NCI-H128 (cell line): Measurements from ENCODE around the gene TNK2.
"Not testable (repeated sequence)": the region's sequence is repeated elsewhere in the genome, so short reads cannot be mapped to it uniquely, and the experiment has no call there.

Experiments used
- DNase-seq: peaks from one replicate; lab custom pipeline; 2025; ENCODE audit not compliant: unreplicated experiment; lab: John Stamatoyannopoulos, UW

Gene TNK2

GRCh38 chr3:195907934-195908693, at the start of gene TNK2:
Gene TNK2 (minus strand): TSS chr3:195908551. CDS start chr3:195888588, 19,963 bp downstream.
- DNase-seq: no peak

DNA sequence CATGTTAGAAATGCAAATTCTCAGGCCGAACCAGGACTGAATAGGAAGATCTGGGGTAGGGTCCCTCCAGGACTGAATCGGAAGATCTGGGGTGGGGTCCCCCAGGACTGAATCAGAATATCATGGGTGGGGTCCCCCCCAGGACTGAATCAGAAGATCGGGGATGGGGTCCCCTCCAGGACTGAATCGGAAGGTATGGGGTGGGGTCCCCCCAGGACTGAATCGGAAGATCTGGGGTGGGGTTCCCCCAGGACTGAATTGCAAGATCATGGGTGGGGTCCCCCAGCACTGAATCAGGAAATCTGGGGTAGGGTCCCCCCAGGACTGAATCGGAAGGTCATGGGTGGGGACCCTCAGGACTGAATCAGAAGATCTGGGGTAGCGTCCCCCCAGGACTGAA, 48.2 kb upstream of the TNK2 start:
- DNase-seq: no peak

DNA sequence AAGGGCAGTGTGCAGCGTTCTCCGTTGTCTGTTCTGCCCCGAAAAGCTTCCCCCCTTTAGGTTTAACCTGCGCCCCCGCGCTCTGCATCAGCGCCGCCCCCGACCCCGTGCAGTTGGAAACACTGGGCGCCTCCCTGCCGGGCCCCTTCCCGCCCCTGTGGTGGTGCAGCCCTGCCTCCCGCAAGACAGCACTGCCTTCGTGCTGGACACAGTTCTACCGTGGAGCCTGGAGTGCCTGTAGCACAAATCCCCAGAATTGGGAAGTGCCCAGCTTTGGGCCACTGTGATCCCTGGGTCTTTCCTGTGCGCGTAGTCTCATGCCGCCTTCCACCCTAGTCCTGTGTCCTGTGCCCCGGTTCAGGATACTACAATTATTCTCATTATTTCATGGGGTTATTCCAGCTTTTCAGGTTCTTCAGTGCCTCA, 47.1 kb upstream of the TNK2 start:
- DNase-seq: not testable (repeated sequence)

DNA sequence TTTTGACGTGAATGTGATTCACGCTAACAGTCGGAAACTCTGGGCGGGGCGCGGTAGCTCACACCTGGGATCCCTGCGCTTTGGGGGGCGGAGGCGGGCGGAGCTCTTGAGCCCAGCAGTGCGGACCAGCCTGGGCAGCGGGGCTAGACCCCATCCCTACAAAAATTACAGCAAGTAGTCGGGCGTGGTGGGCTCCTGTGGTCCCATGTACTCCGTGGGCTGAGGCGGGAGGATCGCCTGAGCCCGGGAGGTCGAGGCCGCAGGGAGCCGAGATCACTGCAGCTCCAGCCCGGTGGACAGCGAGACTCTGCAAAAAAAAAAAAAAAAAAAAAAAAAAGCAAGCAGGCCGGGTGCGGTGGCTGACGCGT, 46.4 kb upstream of the TNK2 start:
- not testable (repeated sequence) for DNase-seq

GRCh38 chr3:195954052-195954751, 45.9 kb upstream of the TNK2 start:
- DNase-seq: not testable (repeated sequence)

DNA sequence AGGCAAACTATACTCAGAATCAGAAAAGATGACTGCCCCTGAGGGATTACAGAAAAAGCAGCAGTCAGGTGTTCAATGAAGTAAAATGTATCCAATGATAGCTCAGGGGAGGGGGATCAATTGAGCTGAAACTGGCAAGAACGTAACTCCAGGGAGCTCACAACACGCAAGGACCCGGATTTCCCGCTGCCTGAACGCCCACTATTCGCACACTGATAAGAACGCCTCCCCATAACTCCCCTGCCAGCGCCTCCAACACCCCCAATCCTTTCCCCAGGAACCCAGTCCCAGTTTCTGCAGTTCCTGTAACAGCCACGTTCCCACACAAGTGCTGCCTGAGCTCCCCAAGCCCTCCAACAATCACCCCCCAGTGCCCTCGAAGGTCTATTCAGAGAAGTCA, 44.2 kb upstream of the TNK2 start:
- not testable (repeated sequence) for DNase-seq

DNA sequence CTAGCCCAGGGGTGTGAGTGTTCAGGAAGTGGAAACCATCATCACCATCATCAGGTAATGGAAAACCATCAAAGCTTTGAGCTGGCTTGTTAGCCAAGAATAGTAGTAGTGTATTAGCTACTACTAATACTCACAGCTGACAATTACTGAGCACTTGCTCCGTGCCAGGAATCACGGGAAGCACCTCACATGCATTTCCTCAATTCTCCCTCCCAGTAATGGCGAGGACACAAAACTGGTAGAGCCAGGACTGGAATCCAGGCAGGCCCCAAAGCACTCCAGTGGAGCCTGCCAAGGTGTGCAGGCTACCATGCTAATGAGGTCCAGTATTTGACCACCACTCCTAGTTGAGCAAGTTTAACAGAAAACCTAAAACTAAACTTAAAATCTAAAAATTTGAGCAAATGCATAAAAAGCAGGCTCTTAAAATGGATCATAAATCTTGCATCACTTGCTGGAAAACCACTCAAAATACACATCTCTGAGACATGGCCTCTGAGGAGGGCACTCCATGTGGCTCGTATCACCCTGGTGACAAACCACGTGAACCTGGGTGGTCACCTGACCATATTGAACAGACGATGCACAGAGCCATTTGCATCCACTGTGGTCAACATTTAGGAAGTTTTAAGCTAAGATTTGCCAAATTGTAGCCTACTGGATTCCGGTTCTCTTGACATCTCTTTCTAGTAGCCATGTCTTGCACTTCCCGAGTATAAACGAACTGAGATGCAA, 43.3 kb upstream of the TNK2 start:
- DNase-seq: not testable (repeated sequence)

DNA sequence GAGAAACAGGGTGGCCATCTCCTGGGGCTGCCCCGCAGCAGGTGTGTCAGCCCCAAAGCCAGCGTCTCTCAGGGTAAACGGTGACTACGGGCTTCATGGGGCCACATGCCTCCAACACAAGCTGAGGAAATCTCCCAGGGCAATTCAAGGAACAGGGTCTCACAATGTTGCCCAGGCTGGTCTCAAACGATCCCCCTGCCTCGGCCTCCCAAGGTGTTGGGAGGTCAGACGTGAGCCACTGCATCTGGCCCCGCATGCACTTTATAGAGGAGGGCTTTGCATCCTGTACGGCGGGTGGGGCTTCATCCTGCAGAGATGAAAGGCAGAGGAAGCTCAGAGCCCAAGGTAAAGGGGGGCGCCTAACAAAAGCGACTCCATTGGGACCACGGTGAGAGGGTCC, 42.4 kb upstream of the TNK2 start:
- DNase-seq: not testable (repeated sequence)

DNA sequence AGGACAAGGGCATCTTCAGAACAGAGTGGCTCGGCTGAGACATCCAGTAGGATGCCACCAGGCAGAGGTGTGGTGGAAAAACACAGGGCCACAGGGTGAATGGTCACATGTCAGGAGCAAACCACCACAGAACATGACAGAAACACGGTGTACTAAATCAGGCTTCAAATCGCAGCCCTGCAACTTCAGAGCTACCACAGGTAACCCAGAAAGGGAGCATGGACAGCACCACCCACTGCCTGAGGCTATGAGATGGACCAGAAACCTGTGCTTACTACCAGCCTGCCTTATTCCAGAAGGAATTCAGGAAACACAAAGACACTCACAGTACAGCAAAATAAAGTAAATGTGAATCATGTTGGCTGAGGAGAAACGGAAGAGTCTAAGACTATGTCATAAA, 41.8 kb upstream of the TNK2 start:
- not testable (repeated sequence) for DNase-seq

- DNase-seq: not testable (repeated sequence)
These were observed 38.8 kb upstream of the TNK2 start for GRCh38 chr3:195946910-195947699.

- DNase-seq: not testable (repeated sequence)
These were observed 33.0 kb upstream of the TNK2 start for GRCh38 chr3:195941265-195941815.

DNA sequence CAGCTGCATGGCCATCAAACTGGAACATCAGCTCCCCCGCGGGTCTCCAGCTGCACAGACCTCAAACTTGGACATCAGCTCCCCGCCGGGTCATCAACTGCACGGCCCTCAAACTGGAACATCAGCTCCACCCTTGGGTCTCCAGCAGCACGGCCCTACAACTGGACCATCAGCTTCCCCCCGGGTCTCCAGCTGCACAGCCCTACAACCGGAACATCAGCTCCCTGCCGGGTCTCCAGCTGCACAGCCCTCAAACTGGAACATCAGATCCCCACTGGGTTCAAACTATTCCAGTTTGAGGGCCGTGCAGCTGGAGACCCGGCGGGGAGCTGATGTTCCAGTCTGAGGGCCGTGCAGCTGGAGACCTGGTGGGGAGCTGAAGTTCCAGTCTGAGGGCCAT, 32.5 kb upstream of the TNK2 start:
- not testable (repeated sequence) for DNase-seq

GRCh38 chr3:195939526-195940470, 31.4 kb upstream of the TNK2 start:
- not testable (repeated sequence) for DNase-seq

GRCh38 chr3:195933044-195933430, 24.7 kb upstream of the TNK2 start:
- not testable (repeated sequence) for DNase-seq

- DNase-seq: no peak
These were observed 24.2 kb upstream of the TNK2 start for GRCh38 chr3:195932418-195933043.

GRCh38 chr3:195931582-195932273, 23.4 kb upstream of the TNK2 start:
- DNase-seq: no peak

DNA sequence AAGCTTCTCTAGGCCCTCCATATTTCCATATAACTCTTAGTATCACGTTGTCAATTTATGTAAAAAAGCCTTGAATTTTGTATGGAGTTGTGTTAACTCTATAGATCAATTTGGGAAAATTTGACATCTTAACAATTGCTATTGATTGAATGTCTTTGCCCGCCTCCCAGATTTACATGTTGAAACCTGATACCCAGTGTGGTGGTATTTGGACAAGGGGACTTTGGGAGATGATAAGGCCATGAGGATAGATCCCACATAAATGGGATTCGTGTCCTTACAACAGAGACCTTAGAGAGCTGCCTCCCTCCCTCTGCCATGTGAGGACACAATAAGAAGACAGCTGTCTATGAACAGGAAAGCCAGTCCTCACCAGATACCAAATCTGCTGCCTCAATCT, 21.1 kb upstream of the TNK2 start:
- DNase-seq: no peak

- DNase-seq: no peak
These were observed 13.0 kb upstream of the TNK2 start for GRCh38 chr3:195921334-195921791.
